GM12872 (cell line): ENCODE data around the gene CTNNA3.

Source experiments
- TF ChIP-seq, protein P1 (sequence below): IDR thresholded peaks from 3 replicates; pipeline ENCODE4 v1.5.1; 2011; ENCODE audit warnings: low read depth, mild to moderate bottlenecking, low read length, moderate library complexity; ENCODE audit not compliant: insufficient read depth

CTNNA3 gene

DNA sequence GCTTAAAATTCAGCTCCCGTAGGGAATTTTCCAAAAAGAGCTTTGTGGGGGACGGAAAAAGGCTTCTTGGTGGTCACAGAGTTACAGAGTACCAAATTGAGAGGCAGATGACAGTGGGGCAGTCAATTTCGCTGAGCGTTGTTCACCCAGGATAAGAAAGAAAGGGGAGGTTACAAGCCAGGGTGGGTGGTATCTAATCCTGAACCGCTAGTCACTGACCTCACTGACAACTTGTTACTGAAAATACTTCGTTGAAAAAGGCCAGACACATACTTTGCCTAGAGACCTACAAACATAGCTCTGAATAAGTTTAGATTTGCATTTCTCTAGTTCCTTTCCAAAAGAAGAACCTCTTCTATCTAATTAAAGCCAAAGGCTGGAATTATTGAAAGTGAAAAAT, at the start of gene CTNNA3:
CTNNA3 (minus strand) TSS at position 167 of the 400 bp plus-strand sequence.
- TF ChIP-seq, protein P1, sequence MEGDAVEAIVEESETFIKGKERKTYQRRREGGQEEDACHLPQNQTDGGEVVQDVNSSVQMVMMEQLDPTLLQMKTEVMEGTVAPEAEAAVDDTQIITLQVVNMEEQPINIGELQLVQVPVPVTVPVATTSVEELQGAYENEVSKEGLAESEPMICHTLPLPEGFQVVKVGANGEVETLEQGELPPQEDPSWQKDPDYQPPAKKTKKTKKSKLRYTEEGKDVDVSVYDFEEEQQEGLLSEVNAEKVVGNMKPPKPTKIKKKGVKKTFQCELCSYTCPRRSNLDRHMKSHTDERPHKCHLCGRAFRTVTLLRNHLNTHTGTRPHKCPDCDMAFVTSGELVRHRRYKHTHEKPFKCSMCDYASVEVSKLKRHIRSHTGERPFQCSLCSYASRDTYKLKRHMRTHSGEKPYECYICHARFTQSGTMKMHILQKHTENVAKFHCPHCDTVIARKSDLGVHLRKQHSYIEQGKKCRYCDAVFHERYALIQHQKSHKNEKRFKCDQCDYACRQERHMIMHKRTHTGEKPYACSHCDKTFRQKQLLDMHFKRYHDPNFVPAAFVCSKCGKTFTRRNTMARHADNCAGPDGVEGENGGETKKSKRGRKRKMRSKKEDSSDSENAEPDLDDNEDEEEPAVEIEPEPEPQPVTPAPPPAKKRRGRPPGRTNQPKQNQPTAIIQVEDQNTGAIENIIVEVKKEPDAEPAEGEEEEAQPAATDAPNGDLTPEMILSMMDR = no peak

DNA sequence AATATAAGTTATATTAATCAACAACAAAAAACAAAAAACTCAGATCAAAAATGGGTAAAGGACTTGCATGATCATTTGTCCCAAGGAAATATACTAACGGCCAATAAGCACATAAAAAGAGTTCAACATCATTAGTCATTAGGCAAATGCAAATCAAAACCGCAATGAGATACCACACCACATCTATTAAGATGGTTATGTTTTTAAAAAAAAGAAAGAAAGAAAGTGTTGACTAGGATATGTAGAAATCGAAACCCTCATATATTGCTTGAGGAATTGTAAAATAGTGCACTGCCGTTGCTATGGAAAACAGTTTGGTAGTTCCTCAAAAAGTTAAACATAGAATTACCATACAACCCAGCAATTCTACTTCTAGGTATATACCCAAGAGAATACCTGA, 39.4 kb upstream of the CTNNA3 start:
- TF ChIP-seq, protein P1 = no peak

DNA sequence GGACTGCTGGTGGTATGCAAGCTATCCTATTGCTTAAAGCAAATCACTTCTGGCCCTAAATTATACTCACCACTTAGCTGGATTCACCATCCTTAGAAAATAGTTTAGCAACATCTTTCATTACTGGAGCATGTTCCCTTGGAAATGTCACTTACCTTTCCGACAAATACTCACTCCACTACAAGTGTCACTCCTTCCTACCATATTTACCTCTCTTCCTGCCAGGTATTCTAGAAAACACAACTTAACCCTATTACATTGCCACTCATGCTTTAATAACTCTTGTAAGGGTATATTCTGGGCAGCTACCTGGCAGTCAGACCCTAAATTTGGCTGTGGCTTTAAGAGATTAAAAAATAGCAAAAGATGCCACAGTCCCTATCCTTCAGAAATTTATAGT, 37.5 kb upstream of the CTNNA3 start:
- TF ChIP-seq, protein P1 = no peak

DNA sequence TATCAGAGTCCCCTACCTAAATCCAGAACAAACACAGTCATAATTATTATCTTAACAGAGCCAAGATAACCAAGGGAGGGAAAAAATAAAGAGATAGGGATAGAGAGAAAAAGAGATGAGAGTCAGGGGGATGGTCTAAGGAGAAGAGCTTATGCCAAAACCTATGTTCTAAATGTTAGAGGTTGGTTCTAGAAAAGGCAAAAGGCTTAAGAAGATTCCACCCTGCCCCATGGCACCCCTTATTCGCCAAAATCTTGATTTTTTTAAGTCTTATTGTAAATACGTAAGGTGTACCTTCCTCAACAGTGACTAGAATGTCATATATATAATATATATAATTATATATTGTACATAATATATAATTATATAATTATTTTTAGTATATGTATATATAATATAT, 29.6 kb upstream of the CTNNA3 start:
- TF ChIP-seq, protein P1 = no peak

DNA sequence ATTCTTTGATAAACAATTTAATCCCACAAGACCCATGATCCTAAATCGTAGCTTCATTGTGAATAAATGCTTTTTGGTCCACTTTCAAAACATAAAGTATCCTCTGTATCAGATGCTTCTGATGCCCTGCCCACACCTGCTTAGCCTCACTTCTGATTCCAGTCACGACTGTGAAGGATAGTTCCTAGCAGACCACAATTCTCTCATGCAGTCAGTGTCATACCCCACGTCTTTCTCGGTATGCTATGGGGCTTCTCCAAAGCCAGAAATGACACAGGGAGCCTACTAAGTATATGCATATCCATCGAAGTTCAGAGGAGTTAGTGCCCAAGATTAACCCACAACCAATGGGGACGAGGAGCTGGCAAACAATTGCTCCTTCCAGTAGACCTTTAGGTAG, 27.6 kb upstream of the CTNNA3 start:
- TF ChIP-seq, protein P1 = no peak

DNA sequence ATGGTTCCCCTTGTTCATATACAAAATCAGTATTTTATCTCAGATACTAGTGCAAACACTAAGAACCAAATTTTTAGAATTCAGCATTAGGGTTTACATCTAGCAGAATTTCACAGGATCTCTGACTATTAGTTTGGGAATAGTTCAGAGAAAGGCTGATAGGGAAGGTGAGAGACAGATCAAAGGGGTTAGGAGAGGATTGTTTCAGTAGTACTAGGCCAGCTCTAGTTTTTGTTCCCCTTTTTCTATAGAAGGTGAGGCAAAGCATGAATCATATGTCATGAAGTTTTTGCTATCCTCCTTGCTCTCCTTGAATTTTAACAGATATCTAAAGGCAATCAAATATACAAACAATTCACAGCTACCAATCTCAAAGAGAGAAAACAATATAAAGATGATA, 26.1 kb upstream of the CTNNA3 start:
- TF ChIP-seq, protein P1 = no peak

DNA sequence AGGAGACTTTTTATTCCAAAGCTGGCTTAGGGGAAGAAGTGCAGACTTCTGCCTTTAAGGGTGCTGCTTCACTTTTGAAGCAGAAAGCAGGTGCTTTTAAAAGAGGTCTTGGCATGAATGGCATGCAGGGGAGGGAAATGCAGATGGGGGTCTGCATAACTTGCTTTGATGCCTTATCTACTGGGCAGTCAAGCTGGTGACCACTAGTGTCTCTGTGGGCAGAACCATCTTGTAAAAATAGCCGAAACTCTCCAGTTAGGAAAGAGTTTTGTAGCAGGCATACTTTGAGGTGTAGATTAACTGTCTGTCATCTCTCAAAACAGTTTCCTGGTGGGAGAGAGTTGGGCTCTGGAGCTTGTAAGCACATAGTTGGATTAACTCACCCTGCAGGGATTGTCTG, 9.9 kb upstream of the CTNNA3 start:
- TF ChIP-seq, protein P1 = no peak

DNA sequence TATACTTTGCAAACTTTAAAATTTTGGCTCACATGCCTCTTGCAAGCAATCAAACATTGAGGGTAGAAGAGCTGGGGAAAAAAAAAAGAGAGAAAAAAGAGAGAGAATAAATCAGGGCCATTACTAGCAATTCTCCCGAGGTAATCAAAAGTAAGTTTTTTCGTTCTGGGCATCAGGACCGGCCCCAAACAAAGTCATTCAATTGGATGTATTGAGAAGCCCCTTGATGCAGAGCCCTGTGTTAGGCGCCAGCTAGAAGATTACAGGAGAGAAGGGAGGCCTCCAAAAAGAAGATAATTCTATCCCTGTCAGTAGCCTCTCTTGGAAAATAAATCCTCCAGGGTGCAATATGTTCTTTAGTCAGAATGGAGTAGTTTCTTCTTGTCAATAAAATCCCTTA, 2.2 kb upstream of the CTNNA3 start:
- TF ChIP-seq, protein P1 = no peak
